Sigmoid colon (tissue), 4 donors: Measurements from ENCODE around the gene MOB1B.

Experiments
- EP300 ChIP-seq, 4 donors: sonication (generic); formaldehyde crosslinking; IDR thresholded peaks; one replicate each; pipeline ENCODE4 v1.6.1; 2017; ENCODE audit warnings: antibody characterized with exemption in 4 of 4
- POLR2A ChIP-seq, 2 donors: fragments of 450-650 bp; IDR thresholded peaks; one replicate each; pipeline ENCODE4 v1.6.1; 2016; ENCODE audit warnings: antibody characterized with exemption in 2 of 2, mild to moderate bottlenecking in 2 of 2, moderate library complexity in 2 of 2
- TF ChIP-seq, protein P1 (sequence below), 4 experiments: fragments of 450-650 bp in 3 of 4; fragments of 200-600 bp in 1 of 4; IDR thresholded peaks; one replicate each; pipeline ENCODE4 v1.5.1; 2016 to 2019; ENCODE audit warnings: antibody characterized with exemption in 4 of 4, mild to moderate bottlenecking in 3 of 4, moderate library complexity in 2 of 4

DNA sequence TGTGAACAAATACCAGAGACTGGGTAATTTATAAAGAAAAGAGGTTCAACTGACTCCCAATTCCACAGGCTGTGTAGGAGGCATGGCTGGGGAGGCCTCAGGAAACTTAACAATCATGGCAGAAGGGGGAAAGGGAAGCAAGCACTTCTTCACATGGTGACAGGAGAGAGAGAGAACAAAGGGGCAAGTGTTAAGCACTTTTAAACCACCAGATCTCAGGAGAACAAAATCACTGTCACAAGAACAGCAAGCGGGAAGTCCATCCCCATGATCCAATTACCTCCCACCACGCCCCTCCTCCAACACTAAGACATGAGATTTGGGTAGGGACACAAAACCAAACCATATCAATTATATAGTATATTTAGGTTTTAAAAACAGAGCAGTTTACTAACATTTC lies 30.8 kb downstream of the MOB1B start:
- TF ChIP-seq, protein P1, sequence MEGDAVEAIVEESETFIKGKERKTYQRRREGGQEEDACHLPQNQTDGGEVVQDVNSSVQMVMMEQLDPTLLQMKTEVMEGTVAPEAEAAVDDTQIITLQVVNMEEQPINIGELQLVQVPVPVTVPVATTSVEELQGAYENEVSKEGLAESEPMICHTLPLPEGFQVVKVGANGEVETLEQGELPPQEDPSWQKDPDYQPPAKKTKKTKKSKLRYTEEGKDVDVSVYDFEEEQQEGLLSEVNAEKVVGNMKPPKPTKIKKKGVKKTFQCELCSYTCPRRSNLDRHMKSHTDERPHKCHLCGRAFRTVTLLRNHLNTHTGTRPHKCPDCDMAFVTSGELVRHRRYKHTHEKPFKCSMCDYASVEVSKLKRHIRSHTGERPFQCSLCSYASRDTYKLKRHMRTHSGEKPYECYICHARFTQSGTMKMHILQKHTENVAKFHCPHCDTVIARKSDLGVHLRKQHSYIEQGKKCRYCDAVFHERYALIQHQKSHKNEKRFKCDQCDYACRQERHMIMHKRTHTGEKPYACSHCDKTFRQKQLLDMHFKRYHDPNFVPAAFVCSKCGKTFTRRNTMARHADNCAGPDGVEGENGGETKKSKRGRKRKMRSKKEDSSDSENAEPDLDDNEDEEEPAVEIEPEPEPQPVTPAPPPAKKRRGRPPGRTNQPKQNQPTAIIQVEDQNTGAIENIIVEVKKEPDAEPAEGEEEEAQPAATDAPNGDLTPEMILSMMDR (IDR thresholded peaks at IDR 0.05): no peak
- TF ChIP-seq POLR2A (IDR thresholded peaks at IDR 0.05) (no peak), EP300 (IDR thresholded peaks at IDR 0.05) (no peak)
